Upper lobe of left lung (tissue), 6 donors: Measurements from ENCODE around the gene IKZF3. TPM values are rescaled to one million over a fixed set of nuclear protein-coding genes. Genes with fewer than 3 reads are reported as not detected.

Experiments used
- ATAC-seq, 2 donors: fragments of 200-7000 bp; cut with Tn5 transposase; one replicate each; pipeline ENCODE4 v1.9.1; 2022; ENCODE audit warnings: mild to moderate bottlenecking in 2 of 2, moderate library complexity in 2 of 2; ENCODE audit not compliant: low FRiP score in 2 of 2
- DNase-seq, 2 donors: peaks; one replicate each; pipeline ENCODE4 v3.0.0-alpha.2; 2019 to 2020
- H3K27ac ChIP-seq, 4 donors: fragments of 200-600 bp; sonication (generic); one replicate each; pipeline ENCODE4 v1.5.1; 2016 to 2019
- H3K27me3 ChIP-seq, 4 donors: fragments of 200-600 bp; sonication (generic); one replicate each; pipeline ENCODE4 v1.5.1; 2017 to 2019
- H3K36me3 ChIP-seq, 4 donors: fragments of 200-600 bp; sonication (generic); one replicate each; pipeline ENCODE4 v1.5.1; 2016 to 2019
- H3K4me1 ChIP-seq, 4 donors: fragments of 200-600 bp; sonication (generic); one replicate each; pipeline ENCODE4 v1.5.1; 2018 to 2019
- H3K4me3 ChIP-seq, 4 donors: fragments of 200-600 bp; sonication (generic); one replicate each; pipeline ENCODE4 v1.5.1; 2017 to 2019; ENCODE audit warnings: mild to moderate bottlenecking in 2 of 4, moderate library complexity in 1 of 4
- H3K9me3 ChIP-seq, 4 donors: fragments of 200-600 bp; sonication (generic); one replicate each; pipeline ENCODE4 v1.5.1; 2018 to 2019
- CTCF ChIP-seq, 6 experiments: fragments of 450-650 bp in 4 of 6; fragments of 200-600 bp in 2 of 6; sonication (generic) in 2 of 6; IDR thresholded peaks; one replicate each; pipeline ENCODE4 v1.5.1; 2016 to 2019; ENCODE audit warnings: antibody characterized with exemption in 6 of 6
- EP300 ChIP-seq, 4 donors: sonication (generic); formaldehyde crosslinking; IDR thresholded peaks; one replicate each; pipeline ENCODE4 v1.5.1; 2017; ENCODE audit warnings: antibody characterized with exemption in 4 of 4, control low read depth in 2 of 4
- POLR2A ChIP-seq, 4 donors: fragments of 450-650 bp; IDR thresholded peaks; one replicate each; pipeline ENCODE4 v1.5.1; 2016 to 2017; ENCODE audit warnings: antibody characterized with exemption in 4 of 4, mild to moderate bottlenecking in 2 of 4
- POLR2AphosphoS5 ChIP-seq, 2 donors: sonication (generic); formaldehyde crosslinking; IDR thresholded peaks; one replicate each; pipeline ENCODE4 v1.5.1; 2017; ENCODE audit warnings: antibody characterized with exemption in 2 of 2
- WGBS, 2 donors: methylation state at CpG; one replicate each; pipeline ENCODE4 v1.1.5; 2017 to 2018; 5-methylcytosine and 5-hydroxymethylcytosine counted together
- total RNA-seq, 6 donors: library from RNA; depleted of rRNA in 4 of 6; stranded (reverse); fragments of >200 nt in 4 of 6; gene quantifications; one replicate each; pipeline versions ENCODE4 v1.1.0 to v1.2.1, GENCODE V29; 2016 to 2021
- donor health status: DM: no; HTN: no; CAD: no; lungs with moderate emphysema.
- donor health status: DM: no; HTN: yes; CAD: no; lungs with severe emphysema.

The IKZF3 gene
- total RNA-seq, 6 donors from 2014 or later, result 2.2 to 14.9 (median 4.9) TPM

- no peak for TF ChIP-seq POLR2A (IDR thresholded peaks at IDR 0.05)
- no peak for TF ChIP-seq EP300 (IDR thresholded peaks at IDR 0.05)
- no peak for TF ChIP-seq POLR2AphosphoS5 (IDR thresholded peaks at IDR 0.05)
- no peak for TF ChIP-seq CTCF (IDR thresholded peaks at IDR 0.05)
- DNase-seq, result no peak
- no peaks in the 10 kb centered on the region for H3K27me3 ChIP-seq
- H3K4me1 ChIP-seq, result peaks cover 0 to 3% (median 0%) of the 10 kb centered on the region in 4 donors
- H3K9me3 ChIP-seq, result no peaks in the 10 kb centered on the region
- no peak overlapping the region for H3K4me3 ChIP-seq
- H3K27ac ChIP-seq, result no peak overlapping the region
- no peaks in the 10 kb centered on the region for H3K36me3 ChIP-seq
- ATAC-seq, result no peak
- 52 to 55% methylated on average over 6 of the region's 6 CpGs for WGBS, 2 donors
These were observed 51.6 kb downstream of the IKZF3 start for GRCh38 chr17:39812466-39812865.

GRCh38 chr17:39810939-39811728 is 53.0 kb downstream of the IKZF3 start:
- Histone ChIP-seq H3K27me3 (no peaks in the 10 kb centered on the region), H3K4me1 (peaks cover 0 to 3% (median 0%) of the 10 kb centered on the region in 4 donors), H3K4me3 (no peak overlapping the region), H3K27ac (no peak overlapping the region), H3K9me3 (no peaks in the 10 kb centered on the region), H3K36me3 (no peaks in the 10 kb centered on the region)
- WGBS, 2 donors, result 85 to 88% methylated on average over 4 of the region's 4 CpGs
- ATAC-seq (no peak), DNase-seq (no peak)
- TF ChIP-seq CTCF (IDR thresholded peaks at IDR 0.05), result no peak

- peaks cover 0 to 3% (median 0%) of the 10 kb centered on the region in 4 donors for H3K4me1 ChIP-seq
- 64 to 66% methylated on average over 2 of the region's 2 CpGs for WGBS, 2 donors
- no peak overlapping the region for H3K27ac ChIP-seq
- H3K36me3 ChIP-seq, result no peaks in the 10 kb centered on the region
- no peaks in the 10 kb centered on the region for H3K27me3 ChIP-seq
- TF ChIP-seq POLR2AphosphoS5 (IDR thresholded peaks at IDR 0.05) (no peak), CTCF (IDR thresholded peaks at IDR 0.05) (no peak), EP300 (IDR thresholded peaks at IDR 0.05) (no peak), POLR2A (IDR thresholded peaks at IDR 0.05) (no peak)
- H3K4me3 ChIP-seq, result no peak overlapping the region
- no peaks in the 10 kb centered on the region for H3K9me3 ChIP-seq
- no peak for DNase-seq
- ATAC-seq, result no peak
These were observed 54.9 kb downstream of the IKZF3 start for GRCh38 chr17:39809221-39809620.

GRCh38 chr17:39808409-39808997 is 55.6 kb downstream of the IKZF3 start:
- Histone ChIP-seq H3K9me3 (no peaks in the 10 kb centered on the region), H3K27me3 (no peaks in the 10 kb centered on the region), H3K4me1 (peaks cover 0 to 3% (median 0%) of the 10 kb centered on the region in 4 donors), H3K4me3 (no peak overlapping the region), H3K36me3 (no peaks in the 10 kb centered on the region), H3K27ac (no peak overlapping the region)
- TF ChIP-seq POLR2AphosphoS5 (IDR thresholded peaks at IDR 0.05) (no peak), CTCF (IDR thresholded peaks at IDR 0.05) (no peak), EP300 (IDR thresholded peaks at IDR 0.05) (no peak), POLR2A (IDR thresholded peaks at IDR 0.05) (no peak)
- WGBS, 2 donors, result 54 to 67% methylated on average over 3 of the region's 3 CpGs
- DNase-seq (no peak), ATAC-seq (no peak)
